Activated CD8-positive, alpha-beta T cell treated with anti-CD3 and anti-CD28 coated beads for 36 hours (primary cell): ENCODE measurements around the gene OSER1. TPM values are rescaled to one million over a fixed set of nuclear protein-coding genes. Genes with fewer than 3 reads are reported as not detected.

Experiments used
- ATAC-seq: fragments of 200-7000 bp; cut with Tn5 transposase; one replicate; pipeline ENCODE4 v1.10.0; 2021; ENCODE audit warnings: mild to moderate bottlenecking, moderate library complexity
- CTCF ChIA-PET: fragments of 350-600 bp; sonication (Branson Sonifier 250); formaldehyde crosslinking; loops from one replicate; lab custom pipeline; 2021; ENCODE audit warnings: antibody characterized with exemption; lab: Charles Lee
- POLR2A ChIA-PET: fragments of 350-600 bp; sonication (Branson Sonifier 250); formaldehyde crosslinking; loops from one replicate; lab custom pipeline; 2021; ENCODE audit warnings: antibody characterized with exemption; lab: Charles Lee
- DNase-seq: peaks from one replicate; pipeline ENCODE4 v3.0.0-alpha.2; 2020
- H3K27ac Mint-ChIP-seq: one replicate; pipeline ENCODE4 v1.8.0; 2021; ENCODE audit warnings: mild to moderate bottlenecking, mixed read lengths
- H3K27me3 Mint-ChIP-seq: one replicate; pipeline ENCODE4 v1.8.0; 2021; ENCODE audit warnings: mixed read lengths
- H3K36me3 Mint-ChIP-seq: one replicate; pipeline ENCODE4 v1.8.0; 2021; ENCODE audit warnings: low read depth, mixed read lengths
- H3K4me1 Mint-ChIP-seq: one replicate; pipeline ENCODE4 v1.8.0; 2021; ENCODE audit warnings: low read depth, mixed read lengths
- H3K4me3 Mint-ChIP-seq: one replicate; pipeline ENCODE4 v1.8.0; 2021; ENCODE audit warnings: mild to moderate bottlenecking, moderate library complexity, mixed read lengths
- H3K9me3 Mint-ChIP-seq: one replicate; pipeline ENCODE4 v1.8.0; 2021; ENCODE audit warnings: mixed read lengths
- intact Hi-C: fragments of 100-400 bp; cut with micrococcal nuclease; formaldehyde crosslinking; loops from one replicate; pipeline ENCODE4 v1.10.0; 2022
- total RNA-seq, 2 experiments: library from RNA; stranded (reverse); gene quantifications; one replicate each; pipeline ENCODE4 v1.2.3, GENCODE V29; 2021
- TF ChIP-seq, protein P1 (sequence below): fragments of 200-600 bp; IDR thresholded peaks from one replicate; pipeline ENCODE4 v1.8.0; 2022; ENCODE audit warnings: antibody characterized with exemption, mild to moderate bottlenecking

OSER1 gene
- total RNA-seq, 2 experiments from 2014 or later = 20.9 to 23.3 TPM

DNA sequence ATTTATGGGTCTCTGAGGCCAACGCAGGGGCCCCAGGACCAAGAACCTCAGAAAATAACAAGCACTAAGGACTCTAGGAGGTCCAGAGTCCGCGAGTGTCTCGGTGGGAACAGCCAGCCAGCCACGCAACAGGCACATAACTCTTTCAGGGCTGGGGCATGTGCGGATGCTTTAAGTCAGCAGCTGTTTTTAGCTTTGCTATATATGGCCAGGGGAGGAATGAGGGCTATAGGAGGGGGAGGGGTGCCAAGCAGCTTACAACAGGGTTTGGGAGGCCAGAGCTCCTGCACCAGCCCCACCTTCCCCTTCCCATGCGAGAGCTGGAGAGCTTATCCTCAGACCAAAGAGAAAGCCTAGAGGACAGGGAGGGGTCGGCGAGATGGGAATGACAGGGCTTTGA lies 29.8 kb downstream of the OSER1 start:
- DNase-seq (no peak), ATAC-seq (no peak)
- CTCF ChIA-PET = interaction anchor here (5.0 kb wide), 1 partner anchor 9 kb away, joined by 34 read pairs; no protein-coding TSS in a partner anchor
- no peak overlapping the region for H3K4me3 Mint-ChIP-seq
- no peaks in the 10 kb centered on the region for H3K36me3 Mint-ChIP-seq
- H3K9me3 Mint-ChIP-seq = no peaks in the 10 kb centered on the region
- no peak overlapping the region for H3K27ac Mint-ChIP-seq
- POLR2A ChIA-PET = no interaction called here
- TF ChIP-seq, protein P1, sequence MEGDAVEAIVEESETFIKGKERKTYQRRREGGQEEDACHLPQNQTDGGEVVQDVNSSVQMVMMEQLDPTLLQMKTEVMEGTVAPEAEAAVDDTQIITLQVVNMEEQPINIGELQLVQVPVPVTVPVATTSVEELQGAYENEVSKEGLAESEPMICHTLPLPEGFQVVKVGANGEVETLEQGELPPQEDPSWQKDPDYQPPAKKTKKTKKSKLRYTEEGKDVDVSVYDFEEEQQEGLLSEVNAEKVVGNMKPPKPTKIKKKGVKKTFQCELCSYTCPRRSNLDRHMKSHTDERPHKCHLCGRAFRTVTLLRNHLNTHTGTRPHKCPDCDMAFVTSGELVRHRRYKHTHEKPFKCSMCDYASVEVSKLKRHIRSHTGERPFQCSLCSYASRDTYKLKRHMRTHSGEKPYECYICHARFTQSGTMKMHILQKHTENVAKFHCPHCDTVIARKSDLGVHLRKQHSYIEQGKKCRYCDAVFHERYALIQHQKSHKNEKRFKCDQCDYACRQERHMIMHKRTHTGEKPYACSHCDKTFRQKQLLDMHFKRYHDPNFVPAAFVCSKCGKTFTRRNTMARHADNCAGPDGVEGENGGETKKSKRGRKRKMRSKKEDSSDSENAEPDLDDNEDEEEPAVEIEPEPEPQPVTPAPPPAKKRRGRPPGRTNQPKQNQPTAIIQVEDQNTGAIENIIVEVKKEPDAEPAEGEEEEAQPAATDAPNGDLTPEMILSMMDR = no peak
- no peaks in the 10 kb centered on the region for H3K4me1 Mint-ChIP-seq
- H3K27me3 Mint-ChIP-seq = peaks cover 41% of the 10 kb centered on the region
- intact Hi-C loops = no loop called here

GRCh38 chr20:44176833-44177534 lies 33.6 kb downstream of the OSER1 start:
- POLR2A ChIA-PET = no interaction called here
- H3K9me3 Mint-ChIP-seq = no peaks in the 10 kb centered on the region
- no peaks in the 10 kb centered on the region for H3K36me3 Mint-ChIP-seq
- no peak overlapping the region for H3K27ac Mint-ChIP-seq
- no peaks in the 10 kb centered on the region for H3K4me1 Mint-ChIP-seq
- intact Hi-C loops = no loop called here
- TF ChIP-seq, protein P1 = no peak
- peaks cover 28% of the 10 kb centered on the region for H3K27me3 Mint-ChIP-seq
- no peak for ATAC-seq
- CTCF ChIA-PET = interaction anchor here (1.2 to 5.0 kb wide), 3 partner anchors 12 to 61 kb away, joined by 3 to 34 read pairs (median 5); no protein-coding TSS in a partner anchor
- H3K4me3 Mint-ChIP-seq = no peak overlapping the region
- no peak for DNase-seq

DNA sequence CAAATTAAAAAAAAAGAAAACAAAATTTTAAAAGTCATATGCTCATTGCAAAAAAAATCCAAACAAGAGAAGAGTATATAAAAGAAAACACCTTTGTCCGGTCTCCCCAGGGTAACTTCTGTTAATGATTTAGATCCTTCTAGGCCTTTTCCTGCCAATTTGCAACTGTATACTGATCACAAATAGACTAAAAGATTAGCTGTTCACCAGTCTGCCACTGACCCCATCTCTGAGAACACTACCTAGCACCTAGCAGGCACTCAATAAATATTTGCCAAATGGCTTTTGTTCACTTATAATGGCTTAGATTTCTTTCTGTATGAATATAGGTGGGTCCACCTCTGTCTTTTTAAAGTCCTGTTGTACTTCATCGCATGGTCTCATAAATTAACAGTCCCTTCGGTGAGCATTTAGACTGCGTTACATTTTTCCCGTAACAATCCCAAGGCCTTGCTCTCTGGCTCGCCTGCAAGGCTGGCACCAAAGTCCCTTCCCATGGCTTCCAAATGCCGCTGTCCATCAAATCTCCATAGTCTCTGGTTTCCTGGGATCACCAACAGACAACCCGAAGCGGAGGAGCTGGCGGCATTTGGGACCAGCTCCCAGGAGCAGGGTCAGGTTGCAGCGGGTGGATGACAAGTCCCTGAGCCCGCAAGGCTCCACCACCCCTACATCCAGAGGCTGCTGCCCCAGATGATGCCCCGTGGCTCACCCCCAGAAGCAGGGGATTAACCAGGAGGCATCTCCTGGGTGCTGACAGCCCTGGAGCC lies 35.4 kb downstream of the OSER1 start:
- ChIA-PET CTCF (interaction anchor here (1.3 kb wide), 1 partner anchor 57 kb away, joined by 3 read pairs; no protein-coding TSS in a partner anchor), POLR2A (no interaction called here)
- Mint-ChIP-seq H3K9me3 (no peaks in the 10 kb centered on the region), H3K4me3 (no peak overlapping the region), H3K27me3 (peaks cover 22% of the 10 kb centered on the region), H3K4me1 (no peaks in the 10 kb centered on the region), H3K36me3 (no peaks in the 10 kb centered on the region), H3K27ac (no peak overlapping the region)
- no peak for DNase-seq
- TF ChIP-seq, protein P1 = no peak
- no peak for ATAC-seq
- intact Hi-C loops = no loop called here

DNA sequence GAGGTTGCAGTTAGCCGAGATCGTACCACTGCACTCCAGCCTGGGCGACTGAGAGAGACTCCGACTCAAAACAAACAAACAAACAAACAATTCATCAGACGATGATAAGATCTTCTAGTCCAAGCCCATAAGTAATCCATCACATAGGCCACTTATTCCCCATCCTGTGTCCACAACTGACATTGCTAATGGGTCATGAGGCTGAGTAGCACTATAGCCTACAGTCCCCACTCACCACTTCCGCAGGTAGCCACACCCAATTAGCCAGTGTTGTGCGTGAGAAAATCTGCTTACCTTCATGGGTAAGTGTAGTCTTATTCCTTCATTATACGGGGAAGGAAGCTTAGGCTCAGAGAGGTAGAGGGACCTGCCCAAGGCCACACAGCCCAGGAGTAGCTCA lies 36.7 kb downstream of the OSER1 start:
- Mint-ChIP-seq H3K36me3 (no peaks in the 10 kb centered on the region), H3K4me3 (no peak overlapping the region), H3K27ac (no peak overlapping the region), H3K27me3 (peaks cover 22% of the 10 kb centered on the region), H3K9me3 (no peaks in the 10 kb centered on the region), H3K4me1 (no peaks in the 10 kb centered on the region)
- ChIA-PET POLR2A (interaction anchor here (1.2 kb wide), 1 partner anchor 51 kb away, joined by 3 read pairs; no protein-coding TSS in a partner anchor), CTCF (interaction anchor here (4.1 kb wide), 1 partner anchor 17 kb away, joined by 17 read pairs; no protein-coding TSS in a partner anchor)
- no peak for DNase-seq
- no peak for ATAC-seq
- intact Hi-C loops = no loop called here
- TF ChIP-seq, protein P1 = no peak
